ENCODE results near the gene RAB22A.

Gene RAB22A

DNA sequence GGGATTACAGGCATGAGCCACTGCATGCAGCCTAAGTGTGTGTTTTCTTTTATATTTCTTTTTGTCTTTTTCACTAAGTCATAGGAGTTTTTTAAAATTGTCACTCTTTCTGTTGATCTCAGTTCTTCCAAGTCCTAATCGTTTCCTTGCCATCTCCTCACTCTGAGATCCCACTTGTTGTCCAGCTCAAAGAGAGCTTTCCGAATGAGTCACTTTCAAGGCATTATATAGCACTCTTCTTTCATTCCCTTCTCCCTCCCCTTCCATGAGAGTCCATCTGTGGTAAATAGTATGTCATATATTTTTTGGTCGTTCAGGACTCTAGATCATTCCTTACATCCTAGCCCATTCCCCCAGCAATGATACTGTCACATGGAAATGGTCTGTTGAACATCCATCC, 83.8 kb downstream of the RAB22A start:
- Histone ChIP-seq H3K27ac (ENCODE audit: low read length) (no peak overlapping the region), H4K20me1 (ENCODE audit: insufficient read depth, low read length) (peaks cover 83% of the 10 kb centered on the region)
- no peak for TF ChIP-seq EZH2phosphoT487 (IDR thresholded peaks at IDR 0.05; ENCODE audit: low read depth)
- TF ChIP-seq, protein P1, sequence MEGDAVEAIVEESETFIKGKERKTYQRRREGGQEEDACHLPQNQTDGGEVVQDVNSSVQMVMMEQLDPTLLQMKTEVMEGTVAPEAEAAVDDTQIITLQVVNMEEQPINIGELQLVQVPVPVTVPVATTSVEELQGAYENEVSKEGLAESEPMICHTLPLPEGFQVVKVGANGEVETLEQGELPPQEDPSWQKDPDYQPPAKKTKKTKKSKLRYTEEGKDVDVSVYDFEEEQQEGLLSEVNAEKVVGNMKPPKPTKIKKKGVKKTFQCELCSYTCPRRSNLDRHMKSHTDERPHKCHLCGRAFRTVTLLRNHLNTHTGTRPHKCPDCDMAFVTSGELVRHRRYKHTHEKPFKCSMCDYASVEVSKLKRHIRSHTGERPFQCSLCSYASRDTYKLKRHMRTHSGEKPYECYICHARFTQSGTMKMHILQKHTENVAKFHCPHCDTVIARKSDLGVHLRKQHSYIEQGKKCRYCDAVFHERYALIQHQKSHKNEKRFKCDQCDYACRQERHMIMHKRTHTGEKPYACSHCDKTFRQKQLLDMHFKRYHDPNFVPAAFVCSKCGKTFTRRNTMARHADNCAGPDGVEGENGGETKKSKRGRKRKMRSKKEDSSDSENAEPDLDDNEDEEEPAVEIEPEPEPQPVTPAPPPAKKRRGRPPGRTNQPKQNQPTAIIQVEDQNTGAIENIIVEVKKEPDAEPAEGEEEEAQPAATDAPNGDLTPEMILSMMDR (IDR thresholded peaks at IDR 0.05; ENCODE audit: low read depth, low read length), result no peak

DNA sequence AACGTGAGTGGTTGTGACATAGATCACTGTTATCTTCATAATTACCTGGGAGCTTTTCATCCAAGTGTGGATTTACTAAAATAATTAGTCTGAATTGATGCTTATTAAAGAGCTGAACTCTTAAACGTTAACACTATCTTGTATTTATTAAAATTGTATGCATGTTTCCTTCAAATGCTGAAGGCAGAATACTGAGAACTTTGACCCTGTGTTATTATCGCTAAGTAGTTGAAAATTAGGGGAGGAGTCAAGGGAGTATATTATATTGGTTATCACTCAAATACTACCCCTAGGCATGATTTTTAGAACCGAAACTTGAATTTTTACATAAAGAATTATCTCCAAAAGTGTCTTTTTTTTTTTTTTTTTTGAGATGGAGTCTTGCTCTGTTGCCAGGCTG, 85.3 kb downstream of the RAB22A start:
- H3K79me2 ChIP-seq (ENCODE audit: low read length), result peaks cover 100% of the 10 kb centered on the region
- no peaks in the 10 kb centered on the region for H3K27me3 ChIP-seq (ENCODE audit: low read depth, low read length)
- H3K4me1 ChIP-seq (ENCODE audit: low read length), result peaks cover 12% of the 10 kb centered on the region
- H2AFZ ChIP-seq (ENCODE audit: low read depth, low read length), result no peak overlapping the region
- H4K20me1 ChIP-seq (ENCODE audit: insufficient read depth, low read length), result peaks cover 96% of the 10 kb centered on the region
- H3K36me3 ChIP-seq (replicated peaks; ENCODE audit: low read depth, low read length), result peaks cover 49% of the 10 kb centered on the region
- no peaks in the 10 kb centered on the region for H3K9me3 ChIP-seq (ENCODE audit: insufficient read depth, low read length)
- no peak for TF ChIP-seq EZH2phosphoT487 (IDR thresholded peaks at IDR 0.05; ENCODE audit: low read depth)
- TF ChIP-seq, protein P1 (IDR thresholded peaks at IDR 0.05; ENCODE audit: low read depth, low read length), result no peak
- H3K4me3 ChIP-seq (ENCODE audit: low read length), result no peak overlapping the region
- no peak overlapping the region for H3K4me2 ChIP-seq (ENCODE audit: low read length)
- H3K27ac ChIP-seq (ENCODE audit: low read length), result no peak overlapping the region
- H3K9ac ChIP-seq (ENCODE audit: low read length), result no peak overlapping the region

More for the DNA sequence above, 83.8 kb downstream of the RAB22A start:
- no peak overlapping the region for H3K4me2 ChIP-seq (ENCODE audit: low read length)
- H3K27me3 ChIP-seq (ENCODE audit: low read depth, low read length), result no peaks in the 10 kb centered on the region
- no peak overlapping the region for H2AFZ ChIP-seq (ENCODE audit: low read depth, low read length)
- no peak overlapping the region for H3K9ac ChIP-seq (ENCODE audit: low read length)
- H3K4me1 ChIP-seq (ENCODE audit: low read length), result peaks cover 15% of the 10 kb centered on the region
- H3K79me2 ChIP-seq (ENCODE audit: low read length), result peaks cover 92% of the 10 kb centered on the region
- peaks cover 48% of the 10 kb centered on the region for H3K36me3 ChIP-seq (replicated peaks; ENCODE audit: low read depth, low read length)
- H3K4me3 ChIP-seq (ENCODE audit: low read length), result no peak overlapping the region
- no peaks in the 10 kb centered on the region for H3K9me3 ChIP-seq (ENCODE audit: insufficient read depth, low read length)

DNA sequence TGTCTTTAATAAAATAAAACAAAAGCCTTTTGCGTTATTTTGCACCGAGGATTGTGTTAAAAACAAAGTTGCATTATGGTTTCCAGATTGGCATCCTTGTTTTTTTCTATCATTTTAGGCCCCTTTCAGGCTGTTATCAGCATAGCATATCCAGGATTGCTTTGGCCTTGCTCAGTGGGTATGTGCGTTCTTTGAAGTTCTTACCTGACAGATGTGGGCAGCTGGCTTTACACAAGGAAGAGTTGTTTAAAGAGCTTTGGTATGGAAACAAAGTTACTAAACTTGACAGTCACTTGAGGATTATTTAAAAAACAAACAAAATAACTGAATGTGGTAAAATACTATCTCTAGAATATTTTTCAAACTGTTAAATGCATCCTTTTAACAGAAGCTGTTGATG, 86.1 kb downstream of the RAB22A start:
- Histone ChIP-seq H3K9ac (ENCODE audit: low read length) (no peak overlapping the region), H2AFZ (ENCODE audit: low read depth, low read length) (no peak overlapping the region), H3K79me2 (ENCODE audit: low read length) (peaks cover 100% of the 10 kb centered on the region), H3K4me2 (ENCODE audit: low read length) (no peak overlapping the region), H3K36me3 (replicated peaks; ENCODE audit: low read depth, low read length) (peaks cover 46% of the 10 kb centered on the region), H3K27ac (ENCODE audit: low read length) (no peak overlapping the region), H3K4me3 (ENCODE audit: low read length) (no peak overlapping the region), H3K4me1 (ENCODE audit: low read length) (peaks cover 5% of the 10 kb centered on the region), H3K9me3 (ENCODE audit: insufficient read depth, low read length) (no peaks in the 10 kb centered on the region), H3K27me3 (ENCODE audit: low read depth, low read length) (no peaks in the 10 kb centered on the region), H4K20me1 (ENCODE audit: insufficient read depth, low read length) (peaks cover 96% of the 10 kb centered on the region)
- TF ChIP-seq, protein P1 (IDR thresholded peaks at IDR 0.05; ENCODE audit: low read depth, low read length), result no peak

DNA sequence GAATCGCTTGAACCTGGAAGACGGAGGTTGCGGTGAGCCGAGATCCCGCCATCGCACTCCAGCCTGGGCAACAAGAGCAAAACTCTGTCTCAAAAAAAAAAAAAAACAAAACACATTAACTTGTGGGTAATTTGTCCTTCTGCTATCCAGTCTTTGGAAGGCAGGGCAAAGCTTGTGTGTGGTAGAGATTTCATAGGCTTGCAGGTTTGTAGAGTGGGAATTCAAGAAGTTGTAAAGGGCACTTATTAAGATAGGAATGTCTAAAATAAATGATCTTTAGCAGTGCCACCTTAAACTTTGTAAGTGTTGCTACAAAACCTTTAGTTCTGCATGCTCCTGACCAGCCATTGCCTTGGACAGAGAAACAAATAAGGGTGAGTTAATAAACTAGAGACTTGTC, 87.9 kb downstream of the RAB22A start:
- Histone ChIP-seq H3K4me1 (ENCODE audit: low read length) (peaks cover 17% of the 10 kb centered on the region), H4K20me1 (ENCODE audit: insufficient read depth, low read length) (peaks cover 96% of the 10 kb centered on the region), H3K9me3 (ENCODE audit: insufficient read depth, low read length) (no peaks in the 10 kb centered on the region), H3K4me3 (ENCODE audit: low read length) (no peak overlapping the region), H2AFZ (ENCODE audit: low read depth, low read length) (no peak overlapping the region), H3K36me3 (replicated peaks; ENCODE audit: low read depth, low read length) (peaks cover 32% of the 10 kb centered on the region), H3K27ac (ENCODE audit: low read length) (no peak overlapping the region), H3K4me2 (ENCODE audit: low read length) (no peak overlapping the region), H3K27me3 (ENCODE audit: low read depth, low read length) (no peaks in the 10 kb centered on the region), H3K9ac (ENCODE audit: low read length) (no peak overlapping the region), H3K79me2 (ENCODE audit: low read length) (peaks cover 100% of the 10 kb centered on the region)
- no peak for TF ChIP-seq EZH2phosphoT487 (IDR thresholded peaks at IDR 0.05; ENCODE audit: low read depth)
- TF ChIP-seq, protein P1 (IDR thresholded peaks at IDR 0.05; ENCODE audit: low read depth, low read length), result no peak
